NCI-H526 treated with DMSO at 0.1 percent for 48 hours (cell line): ENCODE data around the gene CASP7.
"Not testable (repeated sequence)": the region's sequence is repeated elsewhere in the genome, so short reads cannot be mapped to it uniquely, and the experiment has no call there.

ENCODE experiments used
- DNase-seq: peaks from one replicate; lab custom pipeline; 2025; lab: John Stamatoyannopoulos, UW

Gene CASP7

DNA sequence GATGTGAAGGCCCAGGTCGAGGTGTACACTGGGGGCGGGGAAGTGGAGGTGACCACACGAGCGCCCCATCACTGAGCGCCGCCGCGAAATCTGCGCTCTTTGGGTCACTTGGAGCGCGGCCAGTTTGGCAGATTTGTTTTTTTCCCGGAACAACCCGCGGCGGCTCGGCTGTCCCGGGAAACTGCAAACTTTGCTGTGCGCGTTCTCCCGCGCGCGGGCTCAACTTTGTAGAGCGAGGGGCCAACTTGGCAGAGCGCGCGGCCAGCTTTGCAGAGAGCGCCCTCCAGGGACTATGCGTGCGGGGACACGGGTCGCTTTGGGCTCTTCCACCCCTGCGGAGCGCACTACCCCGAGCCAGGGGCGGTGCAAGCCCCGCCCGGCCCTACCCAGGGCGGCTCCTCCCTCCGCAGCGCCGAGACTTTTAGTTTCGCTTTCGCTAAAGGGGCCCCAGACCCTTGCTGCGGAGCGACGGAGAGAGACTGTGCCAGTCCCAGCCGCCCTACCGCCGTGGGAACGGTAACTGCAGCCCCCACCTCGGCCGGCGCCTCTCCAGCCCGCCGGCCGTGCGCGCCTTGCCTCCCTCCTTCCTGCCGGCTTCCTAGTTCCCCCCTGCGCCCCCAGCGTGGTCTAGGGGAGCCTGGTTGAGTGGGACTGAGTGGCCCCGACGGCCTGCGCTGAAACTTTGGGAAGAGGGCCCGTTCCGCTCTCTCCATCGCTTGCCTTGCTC, at the start of gene CASP7:
TSS of gene CASP7 (plus strand) at position 450 of the 727 bp plus-strand sequence. CDS start 17,582 bp downstream, outside the sequence.
- peak; percentile 10 for DNase-seq

DNA sequence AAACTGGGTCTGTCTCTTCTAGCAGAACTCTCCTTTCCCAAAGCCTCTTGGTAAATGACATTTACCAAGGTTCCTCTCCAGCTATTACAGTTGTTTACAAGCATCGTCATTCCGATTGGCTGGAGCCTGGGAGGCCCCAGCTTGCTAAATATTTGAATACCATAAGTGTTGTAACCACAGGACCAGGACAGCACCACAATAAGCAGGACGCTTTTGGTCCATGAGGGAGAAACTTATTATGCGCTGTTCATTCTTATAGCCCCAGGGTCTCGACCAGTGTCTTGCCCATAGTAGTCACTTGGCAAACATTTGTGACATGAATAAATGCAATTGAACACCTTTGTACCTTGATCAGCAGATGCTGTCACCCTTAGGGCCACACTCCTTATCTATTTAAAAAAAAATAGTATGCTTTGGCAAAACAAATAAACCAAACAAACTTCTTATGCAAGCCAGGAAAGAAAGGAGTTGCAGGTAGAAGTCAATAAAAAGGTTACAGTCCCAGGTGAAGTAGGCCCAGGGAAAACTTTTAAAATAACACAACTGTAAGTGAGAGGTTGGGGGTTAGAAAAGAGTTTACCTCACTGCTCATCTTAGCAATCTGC, 48.7 kb upstream of the CASP7 start:
- no peak for DNase-seq

DNA sequence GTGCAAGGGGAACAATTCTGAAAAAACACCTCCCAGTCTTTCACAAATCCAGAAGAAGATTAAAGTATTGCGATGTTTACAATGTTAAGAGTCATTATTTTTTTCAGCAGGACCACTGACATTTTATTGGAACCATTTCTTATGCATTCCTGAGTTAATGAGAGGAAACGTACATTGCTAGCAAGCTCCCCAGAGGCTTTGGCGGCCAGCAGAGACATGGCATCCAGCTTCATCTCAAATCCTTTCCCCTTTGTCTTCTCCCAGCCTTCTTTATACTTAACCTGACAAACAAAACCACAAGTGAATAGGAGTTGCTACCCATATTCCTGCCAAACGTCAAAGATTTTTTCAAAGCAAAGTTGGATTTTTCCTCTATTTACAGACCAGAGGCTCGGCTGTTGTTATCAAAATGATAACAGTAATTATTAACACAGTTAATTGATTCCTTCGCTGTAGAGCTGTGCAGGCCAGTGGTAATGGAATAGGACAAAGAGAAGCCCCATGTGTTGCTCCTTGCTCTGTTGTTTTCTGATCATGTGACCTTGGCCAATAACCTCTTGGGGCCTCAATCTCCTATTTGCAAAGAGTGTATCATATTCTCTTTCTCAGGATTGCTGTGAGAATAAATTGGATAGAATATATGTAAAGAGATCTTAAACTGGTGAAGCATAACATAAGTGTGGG, 47.9 kb upstream of the CASP7 start:
- no peak for DNase-seq

DNA sequence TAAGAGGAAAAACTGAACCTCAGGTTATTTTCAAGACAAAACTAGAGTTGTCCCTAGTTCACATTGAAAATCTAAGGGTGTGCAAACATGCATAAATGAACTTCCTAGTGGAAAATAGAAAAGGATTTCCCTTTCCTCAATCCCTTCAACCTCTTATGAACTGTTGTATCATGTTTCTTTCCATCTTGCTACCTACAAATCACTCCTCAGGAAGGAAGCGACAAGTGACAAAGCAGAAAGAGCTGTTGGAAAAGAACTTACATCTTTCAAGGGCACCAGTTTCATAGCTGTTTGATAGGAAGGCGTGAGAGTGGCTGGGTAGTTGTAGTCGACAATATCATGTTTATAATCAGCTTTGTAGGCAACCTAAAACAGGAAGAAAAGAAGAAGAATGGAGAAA, 39.7 kb upstream of the CASP7 start:
- no peak for DNase-seq

GRCh38 chr10:113641702-113642101, 38.0 kb upstream of the CASP7 start:
- no peak for DNase-seq

DNA sequence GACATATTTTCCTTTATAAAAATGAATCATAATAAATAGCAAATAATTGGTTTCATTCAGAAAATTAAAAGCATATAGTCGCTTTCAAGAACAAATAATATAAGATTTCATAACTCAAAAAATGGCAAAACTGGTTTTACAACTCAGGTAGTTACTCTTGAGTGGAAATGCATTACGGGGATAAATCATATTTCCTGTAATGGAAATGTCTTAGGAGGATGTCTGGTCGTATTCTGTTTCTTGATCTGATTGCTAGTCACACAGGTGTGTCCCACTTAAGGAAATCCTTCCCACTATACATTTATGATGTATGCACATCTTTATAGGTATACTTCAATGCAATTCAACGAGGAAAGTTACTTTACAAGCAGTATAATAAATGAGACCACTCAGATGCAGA, 36.5 kb upstream of the CASP7 start:
- DNase-seq: no peak

DNA sequence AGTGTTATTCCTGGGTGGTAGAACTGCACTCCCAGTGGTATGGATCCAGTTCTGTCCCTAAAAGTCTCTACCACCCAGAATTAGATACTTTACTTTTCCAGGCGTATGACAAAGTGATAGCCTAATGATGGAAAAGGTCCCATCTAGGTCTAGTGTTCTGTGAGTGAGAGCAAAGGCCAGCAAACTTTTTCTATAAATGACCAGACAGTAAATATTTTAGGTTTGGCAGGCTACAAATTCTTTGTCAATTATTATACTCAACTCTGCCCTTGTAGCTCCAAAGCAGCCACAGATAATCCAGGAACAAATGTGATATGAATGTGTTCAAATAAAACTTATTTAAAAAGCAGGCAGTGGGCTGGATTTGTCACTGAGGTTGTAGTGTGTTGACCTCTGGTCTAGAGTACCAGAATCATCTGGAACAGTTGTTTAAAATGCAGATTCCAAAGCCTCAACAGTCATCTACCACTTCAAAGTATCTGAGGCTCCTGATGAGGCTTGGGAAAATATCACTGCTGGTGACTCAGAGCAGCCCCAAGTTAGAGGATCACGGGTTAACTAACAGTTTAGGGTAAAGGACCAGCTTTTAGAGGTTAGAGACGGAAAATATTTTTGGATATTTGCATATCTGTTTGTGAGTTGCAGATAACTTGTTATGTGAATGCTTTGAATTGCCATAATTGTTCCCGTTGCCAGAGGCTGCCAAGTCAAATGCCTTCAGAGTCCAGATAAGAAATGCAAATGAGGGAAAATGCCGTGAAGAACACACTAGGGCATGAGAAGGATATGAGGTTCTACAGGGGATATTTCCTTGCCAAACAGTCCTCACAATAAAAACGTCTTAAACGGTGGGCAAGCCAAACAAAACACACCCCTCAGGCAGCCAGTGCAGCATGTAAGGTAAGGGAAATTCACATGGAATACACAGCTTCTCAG, 35.3 kb upstream of the CASP7 start:
- no peak for DNase-seq

GRCh38 chr10:113646336-113647201, 33.1 kb upstream of the CASP7 start:
- DNase-seq: no peak

GRCh38 chr10:113647812-113648211, 31.9 kb upstream of the CASP7 start:
- DNase-seq: no peak

DNA sequence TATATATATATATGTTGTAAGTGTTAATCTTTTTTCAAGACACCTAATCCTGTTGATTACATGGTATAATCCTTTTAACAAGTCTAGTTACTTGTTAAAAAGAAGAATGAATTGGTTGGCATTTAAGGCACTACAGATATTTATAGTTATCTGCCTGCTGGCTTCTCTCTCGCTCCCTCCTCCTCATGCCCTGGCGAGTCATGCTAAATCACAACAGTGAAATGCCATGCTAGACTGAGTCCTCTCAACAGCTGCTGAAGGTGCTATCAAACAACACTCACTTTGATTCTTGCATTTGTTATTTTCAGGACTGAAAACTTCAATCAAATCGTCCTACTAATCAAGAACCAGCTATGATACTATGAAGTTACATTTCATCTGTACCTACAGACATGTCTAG, 31.2 kb upstream of the CASP7 start:
- DNase-seq: no peak

DNA sequence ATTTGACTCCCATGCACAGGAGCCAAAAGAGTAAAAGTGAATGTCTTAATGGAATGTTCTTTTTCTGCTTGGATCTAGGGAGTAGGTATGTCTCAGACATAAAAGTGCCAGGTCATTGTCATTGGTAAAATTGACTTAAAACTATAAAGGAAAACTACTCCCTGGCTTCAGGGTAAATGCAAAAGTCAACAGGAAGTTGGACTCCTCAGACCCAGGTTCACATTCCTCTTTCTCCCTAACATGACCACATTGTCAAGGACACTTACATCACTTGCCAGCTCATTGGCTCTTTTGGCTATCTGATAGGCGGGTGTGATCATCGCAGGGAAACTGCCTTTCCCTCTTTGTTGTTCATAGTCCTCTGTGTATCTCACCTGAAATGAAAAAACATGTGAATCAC, 29.5 kb upstream of the CASP7 start:
- DNase-seq: no peak

DNA sequence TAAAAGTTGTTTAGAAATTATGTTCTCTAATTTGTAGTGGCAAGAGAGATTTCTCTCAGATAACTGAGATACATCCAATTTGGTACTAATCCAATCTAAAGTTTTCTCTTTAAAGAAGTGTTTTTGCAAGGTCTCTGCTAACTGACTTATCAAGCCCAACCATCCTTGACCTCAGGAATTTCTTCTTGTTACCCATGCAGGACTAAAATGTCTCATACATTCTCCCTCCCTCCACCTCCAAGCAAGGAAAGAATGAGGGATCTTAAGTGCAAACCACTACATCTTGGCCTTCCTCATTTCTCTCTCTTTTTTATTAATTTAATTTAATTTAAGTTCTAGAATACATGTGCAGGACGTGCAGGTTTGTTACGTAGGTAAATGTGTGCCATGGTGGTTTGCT, 28.7 kb upstream of the CASP7 start:
- no peak for DNase-seq

DNA sequence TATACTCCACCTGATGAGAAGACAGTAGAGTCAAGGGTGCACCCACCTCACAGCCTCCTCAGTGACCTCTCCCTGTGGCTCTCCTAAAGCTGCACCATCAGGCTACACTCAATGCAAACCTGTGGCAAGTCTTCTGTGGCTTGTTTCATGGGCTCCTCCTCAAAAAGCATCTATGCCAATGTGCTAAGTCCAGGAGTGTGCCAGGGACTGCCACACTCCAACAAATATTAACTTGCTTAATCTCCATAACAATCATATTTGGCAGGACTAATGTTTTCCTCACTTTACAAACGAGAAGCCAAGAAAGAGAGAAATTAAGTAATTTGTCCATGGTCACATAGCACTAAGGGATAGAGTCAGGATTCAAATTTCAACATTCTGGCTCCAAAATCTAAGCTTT, 27.8 kb upstream of the CASP7 start:
- DNase-seq: no peak

DNA sequence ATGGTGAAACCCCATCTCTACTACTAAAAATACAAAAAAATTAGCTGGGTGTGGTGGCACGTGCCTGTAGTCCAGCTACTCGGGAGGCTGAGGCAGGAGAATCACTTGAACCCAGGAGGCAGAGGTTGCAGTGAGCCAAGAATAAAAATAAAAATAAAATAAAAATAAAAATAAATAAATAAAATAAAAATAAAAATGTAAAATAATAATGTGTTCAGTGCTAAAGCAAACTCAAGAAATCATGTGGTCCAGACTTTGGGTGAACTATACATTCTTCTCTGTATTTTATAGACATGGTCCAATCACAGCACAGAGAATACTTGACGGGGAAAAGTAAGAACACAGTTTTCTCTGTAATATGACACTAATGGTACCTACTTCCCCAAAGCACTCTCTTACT, 27.3 kb upstream of the CASP7 start:
- not testable (repeated sequence) for DNase-seq

DNA sequence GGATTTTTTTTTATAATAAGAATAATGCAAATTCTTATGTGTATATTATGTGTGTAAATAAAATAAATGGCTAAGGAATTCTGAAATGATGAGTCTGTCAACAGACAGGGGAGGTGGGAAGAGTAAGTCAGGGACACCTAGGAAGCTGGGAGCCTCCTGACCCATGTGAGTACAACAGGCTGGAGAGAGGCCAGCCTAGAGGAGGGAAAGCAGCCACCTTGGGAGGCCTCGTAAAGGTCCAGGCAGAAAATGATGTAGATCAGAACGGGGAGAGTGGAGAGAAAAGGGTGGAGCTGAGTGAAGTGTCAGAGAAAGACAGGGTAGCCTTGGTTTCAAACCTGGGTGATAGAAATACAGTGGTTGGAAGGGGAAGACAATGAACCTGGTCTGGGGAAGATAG, 22.8 kb upstream of the CASP7 start:
- no peak for DNase-seq

DNA sequence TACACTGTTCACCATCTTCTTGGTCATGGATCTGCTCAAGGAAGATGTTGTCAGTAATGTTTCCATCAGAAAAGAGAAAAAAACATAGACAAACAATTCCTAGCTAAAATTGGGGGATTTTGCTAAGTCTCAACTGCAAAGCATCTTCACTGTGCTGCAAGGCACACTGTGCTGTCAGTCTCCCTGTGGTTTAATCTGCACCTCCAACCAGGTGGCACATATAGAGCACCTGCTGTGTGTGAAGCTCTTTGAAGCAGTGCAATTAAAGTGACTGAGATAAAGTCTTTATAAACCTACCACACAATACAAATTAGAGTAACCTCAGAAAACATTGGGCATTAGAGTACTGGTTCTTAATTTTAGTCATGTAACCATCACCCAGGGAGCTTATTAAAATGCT, 22.2 kb upstream of the CASP7 start:
- DNase-seq: no peak

DNA sequence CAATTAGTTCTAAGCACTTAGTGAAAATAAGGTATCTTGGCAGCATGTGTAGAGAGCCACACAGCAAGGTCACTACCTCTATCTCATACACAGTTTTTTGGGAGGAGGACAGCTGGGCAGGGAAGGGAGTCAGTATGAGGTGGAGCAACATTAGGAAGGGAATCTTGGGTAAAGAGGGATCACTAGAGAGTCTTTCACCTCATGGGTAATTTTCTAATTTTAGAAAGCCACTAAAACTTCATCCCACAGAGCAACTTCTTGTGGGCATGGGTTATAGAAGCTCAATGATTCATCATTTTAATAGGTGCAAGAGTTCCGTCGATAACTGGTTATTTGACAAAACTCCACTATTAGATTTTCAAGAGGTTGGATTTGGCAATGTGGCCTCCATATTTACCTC, 18.4 kb upstream of the CASP7 start:
- no peak for DNase-seq

GRCh38 chr10:113663142-113663541, 16.6 kb upstream of the CASP7 start:
- DNase-seq: no peak

DNA sequence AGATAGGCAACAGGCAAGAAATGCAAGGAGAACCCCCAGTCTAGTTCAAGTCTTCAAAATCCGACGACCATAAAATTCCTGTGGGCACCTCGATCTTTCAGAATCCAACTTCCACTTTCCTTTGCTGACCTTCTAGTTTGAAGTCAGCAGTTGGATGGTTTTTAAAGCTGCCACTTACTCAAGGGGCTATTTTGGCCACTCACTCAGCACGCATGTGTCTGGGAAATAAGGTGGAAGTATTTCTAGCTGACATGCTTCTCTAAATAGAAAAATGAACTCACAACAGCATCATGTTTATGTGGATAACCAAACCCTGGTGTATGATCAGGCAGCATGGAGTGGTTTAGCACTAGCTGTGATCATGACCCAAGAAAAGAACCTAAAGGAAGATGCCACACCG, 15.8 kb upstream of the CASP7 start, which contains the start of gene NRAP:
TSS of gene NRAP (minus strand) at position 134 of the 400 bp plus-strand sequence. CDS start 159 bp downstream, outside the sequence.
- DNase-seq: no peak

DNA sequence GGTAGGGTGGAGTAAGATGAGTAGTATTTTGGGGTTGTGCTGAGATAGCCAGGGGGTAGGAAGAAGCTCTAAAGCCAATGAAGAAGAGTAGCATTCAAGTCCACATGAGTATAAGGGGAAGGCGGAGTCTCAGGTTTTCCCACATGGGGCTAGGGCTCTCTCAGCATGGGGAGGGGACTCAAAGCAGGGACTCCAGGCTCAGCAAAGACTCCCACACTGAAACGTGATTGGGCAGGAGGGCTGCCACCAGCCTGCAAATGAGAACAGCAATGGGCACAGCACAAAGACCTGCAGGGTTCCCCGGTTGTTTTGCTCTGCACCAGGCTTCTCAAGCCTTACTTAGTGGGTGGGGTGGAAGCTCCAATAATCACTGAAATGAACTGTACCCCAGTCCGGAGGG, 14.4 kb upstream of the CASP7 start:
- no peak for DNase-seq

GRCh38 chr10:113665806-113666354, 13.8 kb upstream of the CASP7 start:
- no peak for DNase-seq
